ENCODE results near the gene OR5D16.
"Not testable (repeated sequence)": the region's sequence is repeated elsewhere in the genome, so short reads cannot be mapped to it uniquely, and the experiment has no call there.

Gene OR5D16

GRCh38 chr11:55885481-55885880 lies 46.9 kb downstream of the OR5D16 start:
- not testable (repeated sequence) for DNase-seq (ENCODE audit: insufficient read length)

More at GRCh38 chr11:55885481-55885880, 46.9 kb downstream of the OR5D16 start:
- FAIRE-seq = not testable (repeated sequence)
